ENCODE measurements around the gene SLCO1B3.
"Not testable (repeated sequence)": the region's sequence is repeated elsewhere in the genome, so short reads cannot be mapped to it uniquely, and the experiment has no call there.

Gene SLCO1B3, protein sequence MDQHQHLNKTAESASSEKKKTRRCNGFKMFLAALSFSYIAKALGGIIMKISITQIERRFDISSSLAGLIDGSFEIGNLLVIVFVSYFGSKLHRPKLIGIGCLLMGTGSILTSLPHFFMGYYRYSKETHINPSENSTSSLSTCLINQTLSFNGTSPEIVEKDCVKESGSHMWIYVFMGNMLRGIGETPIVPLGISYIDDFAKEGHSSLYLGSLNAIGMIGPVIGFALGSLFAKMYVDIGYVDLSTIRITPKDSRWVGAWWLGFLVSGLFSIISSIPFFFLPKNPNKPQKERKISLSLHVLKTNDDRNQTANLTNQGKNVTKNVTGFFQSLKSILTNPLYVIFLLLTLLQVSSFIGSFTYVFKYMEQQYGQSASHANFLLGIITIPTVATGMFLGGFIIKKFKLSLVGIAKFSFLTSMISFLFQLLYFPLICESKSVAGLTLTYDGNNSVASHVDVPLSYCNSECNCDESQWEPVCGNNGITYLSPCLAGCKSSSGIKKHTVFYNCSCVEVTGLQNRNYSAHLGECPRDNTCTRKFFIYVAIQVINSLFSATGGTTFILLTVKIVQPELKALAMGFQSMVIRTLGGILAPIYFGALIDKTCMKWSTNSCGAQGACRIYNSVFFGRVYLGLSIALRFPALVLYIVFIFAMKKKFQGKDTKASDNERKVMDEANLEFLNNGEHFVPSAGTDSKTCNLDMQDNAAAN

DNA sequence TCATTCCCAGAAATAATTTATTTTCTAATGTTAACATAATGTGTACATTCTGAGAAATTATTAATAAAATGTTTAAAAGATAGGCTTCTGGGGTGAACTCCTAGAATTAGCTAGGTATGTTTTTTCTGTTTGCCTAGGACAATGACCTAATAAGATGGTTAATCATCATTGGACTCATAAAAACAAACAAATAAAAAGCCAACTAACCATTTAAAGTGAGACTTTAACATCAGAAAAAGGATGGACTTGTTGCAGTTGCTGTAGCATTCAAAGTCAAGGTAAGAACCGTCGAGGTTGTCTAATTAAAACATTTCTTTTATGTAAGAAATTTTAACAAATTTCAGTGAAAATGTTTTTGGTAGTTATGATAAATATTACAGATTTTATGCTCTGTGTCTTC, at the start of gene SLCO1B3:
TSS of gene SLCO1B3 (plus strand) at position 219 of the 400 bp plus-strand sequence. CDS start 5,034 bp downstream, outside the sequence.
- DNase-seq = no peak

DNA sequence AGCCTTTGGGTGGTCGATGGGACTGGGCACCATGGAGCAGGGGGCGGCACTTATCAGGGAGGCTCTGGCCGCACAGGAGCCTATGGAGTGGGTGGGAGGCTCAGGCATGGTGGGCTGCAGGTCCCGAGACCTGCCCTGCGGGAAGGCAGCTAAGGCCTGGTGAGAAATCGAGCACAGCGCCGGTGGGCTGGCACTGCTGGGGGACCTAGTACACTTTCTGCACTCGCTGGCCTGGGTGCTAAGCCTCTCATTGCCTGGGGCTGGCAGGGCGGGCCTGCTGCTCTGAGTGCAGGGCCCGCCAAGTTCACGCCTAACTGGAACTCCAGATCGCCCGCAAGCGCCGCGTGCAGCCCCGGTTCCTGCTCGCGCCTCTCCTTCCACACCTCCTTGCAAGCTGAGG, 33.1 kb upstream of the SLCO1B3 start:
- no peak for DNase-seq

DNA sequence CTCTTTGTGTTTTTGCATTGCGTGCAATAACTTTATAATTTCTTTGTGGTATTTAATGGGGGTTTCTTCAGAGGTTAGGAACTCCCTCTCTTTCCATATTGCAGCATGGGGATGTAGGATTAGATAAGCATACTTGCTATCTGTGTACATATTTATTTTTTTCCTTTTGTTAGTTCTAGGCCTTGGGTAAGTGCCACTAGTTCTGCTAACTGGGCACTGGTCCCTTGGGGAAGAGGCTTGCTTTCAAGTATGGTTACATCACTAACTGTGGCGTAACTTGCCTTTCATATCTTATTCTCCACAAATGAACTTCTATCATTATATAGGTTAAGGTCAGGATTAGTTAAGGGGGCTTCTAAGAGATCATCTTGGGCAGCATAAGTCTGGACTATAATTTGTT, 31.5 kb upstream of the SLCO1B3 start:
- no peak for DNase-seq

DNA sequence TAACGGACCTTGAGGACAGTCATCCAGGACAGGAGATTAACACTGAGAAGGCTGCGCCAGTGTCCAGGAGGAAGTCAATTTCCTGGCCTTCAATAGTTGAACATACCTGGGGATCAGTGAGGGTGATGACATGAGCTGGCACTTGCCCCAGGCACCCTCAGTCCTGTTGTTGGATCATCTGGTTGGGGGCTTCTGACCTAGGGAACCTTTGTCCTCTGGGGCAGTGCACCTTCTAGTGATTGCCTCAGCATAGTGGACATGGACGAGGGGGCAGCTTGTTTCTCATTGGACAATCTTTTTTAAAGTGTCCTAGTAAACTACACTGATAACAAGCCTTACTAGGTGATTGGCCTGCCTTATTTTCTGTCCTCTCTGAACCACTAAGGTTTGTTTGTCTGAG, 30.5 kb upstream of the SLCO1B3 start:
- DNase-seq = not testable (repeated sequence)

DNA sequence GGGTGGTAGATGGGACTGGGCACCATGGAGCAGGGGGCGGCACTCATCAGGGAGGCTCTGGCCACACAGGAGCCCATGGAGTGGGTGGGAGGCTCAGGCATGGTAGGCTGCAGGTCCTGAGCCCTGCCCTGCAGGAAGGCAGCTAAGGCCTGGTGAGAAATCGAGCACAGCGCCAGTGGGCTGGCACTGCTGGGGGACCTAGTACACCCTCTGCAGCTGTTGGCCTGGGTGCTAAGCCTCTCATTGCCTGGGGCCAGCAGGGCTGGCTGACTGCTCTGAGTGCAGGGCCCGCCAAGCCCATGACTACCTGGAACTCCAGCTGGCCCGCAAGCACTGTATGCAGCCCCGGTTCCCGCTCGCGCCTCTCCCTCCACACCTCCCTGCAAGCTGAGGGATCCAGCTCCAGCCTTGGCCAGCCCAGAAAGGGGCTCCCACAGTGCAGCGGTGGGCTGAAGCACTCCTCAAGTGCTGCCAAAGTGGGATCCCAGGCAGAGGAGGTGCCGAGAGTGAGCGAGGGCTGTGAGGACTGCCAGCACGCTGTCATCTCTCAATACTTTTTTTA, 26.6 kb upstream of the SLCO1B3 start:
- DNase-seq = not testable (repeated sequence)

DNA sequence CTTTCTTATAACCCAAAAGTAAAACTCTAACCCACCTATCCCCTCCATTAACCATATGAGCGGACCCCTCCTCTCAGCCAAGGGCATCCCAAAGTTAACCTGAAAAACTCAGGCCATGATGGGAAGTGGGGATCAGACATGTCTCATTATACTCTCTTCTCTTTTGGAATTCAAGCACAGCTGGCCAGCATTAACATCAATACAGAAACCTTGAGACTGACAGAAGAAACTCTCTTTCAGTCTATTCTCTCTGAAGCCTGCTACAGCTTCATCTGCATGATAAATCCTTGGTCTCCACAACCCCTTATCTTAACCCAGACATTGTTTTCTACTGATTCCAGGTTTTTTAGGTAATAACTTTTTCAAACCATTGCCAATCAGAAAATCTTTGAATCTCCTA, 17.5 kb upstream of the SLCO1B3 start:
- no peak for DNase-seq

DNA sequence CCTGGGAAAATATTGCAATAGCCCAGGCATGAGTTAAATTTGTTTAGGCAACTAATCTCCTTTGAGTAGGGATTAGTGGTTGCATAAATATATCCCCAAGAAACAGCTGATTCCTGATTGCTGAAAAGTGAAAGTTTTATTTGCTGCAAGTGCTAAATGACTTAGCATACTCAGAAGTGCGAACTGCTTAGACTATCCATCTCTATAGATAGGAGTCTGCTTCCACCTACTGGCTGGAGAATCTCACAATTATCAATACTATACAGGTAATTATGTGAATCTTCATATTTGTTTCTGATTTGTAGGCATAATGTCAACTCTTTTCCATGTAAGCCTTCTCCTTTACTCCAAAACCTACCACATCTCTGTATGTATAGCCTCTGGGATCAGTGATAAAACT, 12.0 kb upstream of the SLCO1B3 start:
- no peak for DNase-seq

DNA sequence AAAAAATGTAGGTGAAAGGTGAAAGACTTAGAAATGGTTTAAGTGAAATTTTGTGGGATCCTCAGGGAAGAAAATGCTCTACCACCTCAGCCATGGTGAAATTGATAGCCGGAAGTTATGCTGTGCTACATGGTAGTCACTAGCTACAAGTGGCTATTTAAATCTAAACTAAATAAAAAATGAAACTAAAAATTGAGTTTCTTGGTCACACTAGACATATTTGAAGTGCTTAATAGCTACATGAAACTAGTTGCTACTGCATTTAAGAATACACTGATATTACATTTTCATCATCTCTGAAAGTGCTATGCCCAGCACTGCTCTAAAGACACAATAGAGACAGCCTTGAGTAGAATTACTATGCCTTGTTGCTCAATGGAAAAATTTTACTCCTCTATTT, 10.3 kb upstream of the SLCO1B3 start:
- no peak for DNase-seq

DNA sequence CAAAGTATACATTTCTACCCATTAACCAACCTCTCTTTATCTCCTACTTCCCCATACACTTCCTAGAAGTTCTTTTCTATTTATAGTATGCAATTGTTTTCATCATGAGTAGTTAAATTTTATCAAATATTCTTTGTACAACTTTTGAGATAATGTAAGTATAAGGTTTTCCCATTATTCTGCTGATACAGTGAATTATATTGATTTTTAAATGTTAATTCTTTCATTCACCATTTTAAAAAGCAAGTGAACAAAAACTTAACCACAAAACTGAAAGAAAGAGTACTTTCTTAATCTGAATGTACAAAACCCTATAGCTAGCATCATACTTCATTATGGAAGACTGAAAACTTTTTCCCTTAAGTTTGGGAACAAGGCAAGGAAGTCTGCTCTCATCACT, 9.5 kb upstream of the SLCO1B3 start:
- no peak for DNase-seq

DNA sequence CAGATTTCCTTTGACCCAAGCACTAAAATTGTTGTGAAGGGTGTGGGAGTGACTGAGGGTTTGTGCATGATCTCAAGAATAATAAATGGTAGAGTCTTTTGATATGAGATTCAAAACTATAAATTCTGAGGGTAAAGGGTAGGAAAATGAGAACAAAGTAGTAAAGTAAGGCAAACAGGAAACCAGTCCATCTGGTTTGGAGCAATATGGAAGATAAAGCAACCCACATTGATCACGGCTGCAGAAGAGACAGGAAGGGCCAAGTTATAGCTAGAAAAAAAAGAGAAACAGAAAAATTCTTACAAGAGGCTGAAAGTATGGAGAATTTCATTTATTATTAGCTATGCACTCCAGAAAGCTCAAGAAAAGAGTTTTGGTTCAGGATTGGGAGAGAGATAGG, 4.6 kb upstream of the SLCO1B3 start:
- DNase-seq = no peak

DNA sequence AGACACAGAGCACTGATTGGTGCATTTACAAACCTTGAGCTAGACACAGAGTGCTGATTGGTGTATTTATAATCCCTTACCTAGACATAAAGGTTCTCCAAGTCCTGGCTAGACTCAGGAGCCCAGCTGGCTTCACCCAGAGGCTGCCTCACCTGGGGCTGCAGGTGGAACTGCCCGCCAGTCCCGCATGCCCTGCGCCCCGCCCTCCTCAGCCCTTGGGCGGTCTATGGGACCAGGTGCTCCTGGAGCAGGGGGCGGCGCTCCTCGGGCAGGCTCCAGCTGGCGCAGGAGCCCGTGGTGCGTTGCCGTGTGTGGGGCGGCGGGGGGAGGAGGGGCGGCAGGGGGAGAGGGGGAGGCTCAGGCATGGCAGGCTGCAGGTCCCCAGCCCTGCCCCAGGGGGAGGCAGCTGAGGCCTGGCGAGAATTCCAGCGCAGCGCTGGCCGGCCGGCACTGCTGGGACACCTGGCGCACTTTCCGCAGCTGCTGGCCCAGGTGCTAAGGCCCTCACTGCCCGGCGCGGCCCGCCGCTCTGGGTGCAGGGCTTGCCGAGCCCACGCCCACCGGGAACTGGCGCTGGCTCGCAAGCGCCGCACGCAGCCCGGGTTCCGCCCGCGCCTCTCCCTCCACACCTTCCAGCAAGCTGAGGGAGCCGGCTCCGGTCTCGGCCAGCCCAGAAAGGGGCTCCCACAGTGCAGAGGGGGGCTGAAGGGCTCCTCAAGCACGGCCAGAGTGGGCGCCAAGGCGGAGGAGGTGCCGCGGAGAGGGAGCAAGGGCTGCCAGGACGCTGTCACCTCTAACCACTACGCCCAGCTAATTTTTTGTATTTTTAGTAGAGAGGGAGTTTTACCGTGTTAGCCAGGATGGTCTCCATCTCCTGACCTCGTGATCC, 3.1 kb upstream of the SLCO1B3 start:
- no peak for DNase-seq

DNA sequence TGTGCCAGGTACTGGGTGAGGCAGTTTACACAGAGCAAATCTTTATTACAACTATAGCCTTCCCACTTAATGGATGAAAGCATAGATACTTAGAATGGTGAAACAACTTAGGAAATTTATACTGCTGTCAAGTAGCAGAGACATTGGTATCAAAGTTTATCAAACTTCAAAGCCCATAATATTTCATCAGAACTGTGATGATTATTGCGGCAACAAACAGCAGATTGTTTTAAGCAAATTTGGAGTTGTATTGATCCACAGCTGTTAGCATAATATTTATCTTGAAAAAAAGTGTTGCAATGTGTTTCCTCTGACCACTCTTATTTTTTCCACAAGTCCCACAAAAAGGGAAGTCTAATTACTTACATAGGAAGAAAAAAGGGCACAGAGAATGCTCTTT, 2.0 kb upstream of the SLCO1B3 start:
- no peak for DNase-seq

DNA sequence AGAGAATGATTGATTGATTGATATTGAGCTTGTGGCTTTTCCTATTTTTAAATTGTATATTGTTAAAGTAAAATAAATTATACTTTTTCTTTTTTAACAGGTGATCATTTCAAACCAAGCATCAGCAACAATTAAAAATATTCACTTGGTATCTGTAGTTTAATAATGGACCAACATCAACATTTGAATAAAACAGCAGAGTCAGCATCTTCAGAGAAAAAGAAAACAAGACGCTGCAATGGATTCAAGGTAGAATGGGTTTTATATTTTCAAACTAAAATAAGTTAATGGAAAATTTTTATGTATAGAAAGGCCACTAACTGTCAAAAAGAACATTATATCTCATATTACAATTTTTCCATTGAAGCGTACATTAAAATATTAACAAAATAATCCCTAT, 5.1 kb downstream of the SLCO1B3 start:
- DNase-seq = no peak

DNA sequence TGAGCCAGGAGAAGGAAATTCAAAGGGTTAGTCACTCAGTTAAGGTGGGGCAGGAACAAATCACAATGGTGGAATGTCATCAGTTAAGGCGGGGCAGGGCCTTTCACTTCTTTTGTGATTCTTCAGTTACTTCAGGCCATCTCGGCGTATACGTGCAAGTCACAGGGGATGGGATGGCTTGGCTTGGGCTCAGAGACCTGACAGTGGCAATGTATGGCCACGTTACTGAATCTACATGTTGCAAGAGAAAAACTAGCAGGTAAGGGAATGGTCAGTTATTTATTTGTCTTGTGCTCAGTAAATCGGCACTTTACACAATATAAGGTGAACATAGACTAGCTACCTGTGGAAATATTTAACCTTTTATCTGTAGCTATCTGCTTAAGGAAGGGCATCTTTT, 11.9 kb downstream of the SLCO1B3 start:
- DNase-seq = no peak

DNA sequence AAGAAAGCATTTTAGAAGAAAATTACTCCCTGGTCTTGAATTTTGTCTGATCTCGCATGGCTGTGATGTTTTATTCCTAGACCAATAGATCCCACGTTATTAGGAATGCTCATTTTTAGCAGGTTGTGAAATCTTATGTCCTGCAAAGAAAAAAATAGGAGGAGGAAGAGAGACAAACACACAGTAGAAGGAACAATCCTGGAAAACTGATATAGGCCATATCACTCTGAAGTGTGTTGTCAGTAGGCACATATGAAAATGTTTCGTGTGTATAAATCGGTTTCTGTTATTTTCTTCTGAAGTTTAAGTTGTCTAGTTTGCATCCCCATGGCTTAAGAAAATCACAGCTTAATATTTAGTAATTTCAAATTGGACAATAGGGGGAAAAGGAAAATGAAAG, 12.4 kb downstream of the SLCO1B3 start:
- DNase-seq = no peak

DNA sequence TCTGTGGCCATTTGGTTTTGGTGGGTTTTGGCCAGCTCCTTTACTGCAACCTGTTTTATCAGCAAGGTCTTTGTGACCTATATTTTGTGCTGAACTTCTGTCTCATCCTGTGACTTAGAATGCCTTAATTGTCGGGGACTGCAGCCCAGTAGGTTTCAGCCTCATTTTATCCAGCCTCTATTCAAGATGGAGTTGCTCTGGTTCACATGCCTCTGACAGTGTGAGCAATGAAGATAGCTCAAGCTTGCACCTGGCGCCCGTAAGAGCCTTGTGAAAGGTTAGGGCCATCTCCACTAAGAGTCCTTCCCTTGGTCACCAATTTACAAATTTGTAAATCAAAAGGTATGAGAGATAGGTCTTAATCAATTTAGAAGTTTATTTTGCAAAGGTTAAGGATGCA, 19.4 kb downstream of the SLCO1B3 start:
- DNase-seq = no peak

DNA sequence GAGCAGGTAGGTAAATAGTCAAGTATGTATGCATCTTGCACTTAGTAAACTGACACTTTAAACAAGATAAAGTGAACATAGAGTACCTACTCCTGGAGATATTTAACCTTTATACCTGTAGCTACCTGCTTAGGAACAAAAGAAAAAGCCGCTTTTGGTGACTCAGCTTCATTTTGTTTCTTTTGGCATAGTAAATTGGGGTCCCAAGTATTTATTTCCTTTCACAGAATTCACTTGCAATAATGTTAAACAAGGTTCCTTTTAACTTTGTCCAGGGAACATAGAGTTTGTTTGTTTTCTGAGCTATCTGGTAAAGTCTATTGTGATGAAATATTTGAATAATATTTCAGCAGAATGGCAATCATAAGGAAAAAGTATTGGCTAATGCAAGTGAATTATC, 20.0 kb downstream of the SLCO1B3 start:
- no peak for DNase-seq

DNA sequence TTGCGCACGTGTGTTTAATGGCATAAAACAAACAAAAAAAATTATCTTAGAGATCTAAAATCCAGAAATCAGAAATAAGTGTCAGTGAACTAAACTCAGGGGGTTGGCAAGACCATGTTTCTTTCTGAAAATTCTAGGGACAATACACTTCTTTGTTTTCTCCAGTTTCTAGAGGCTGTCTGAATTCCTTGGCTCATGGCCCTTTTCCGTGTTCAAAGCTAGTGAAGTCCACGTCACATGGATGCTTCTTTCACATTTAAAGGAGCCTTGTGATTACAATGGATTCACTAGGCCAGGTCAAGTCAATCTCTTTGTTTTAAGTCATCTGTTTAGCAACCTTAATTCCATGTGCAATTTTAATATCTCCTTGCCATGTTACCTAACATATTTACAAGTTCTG, 22.4 kb downstream of the SLCO1B3 start:
- no peak for DNase-seq

DNA sequence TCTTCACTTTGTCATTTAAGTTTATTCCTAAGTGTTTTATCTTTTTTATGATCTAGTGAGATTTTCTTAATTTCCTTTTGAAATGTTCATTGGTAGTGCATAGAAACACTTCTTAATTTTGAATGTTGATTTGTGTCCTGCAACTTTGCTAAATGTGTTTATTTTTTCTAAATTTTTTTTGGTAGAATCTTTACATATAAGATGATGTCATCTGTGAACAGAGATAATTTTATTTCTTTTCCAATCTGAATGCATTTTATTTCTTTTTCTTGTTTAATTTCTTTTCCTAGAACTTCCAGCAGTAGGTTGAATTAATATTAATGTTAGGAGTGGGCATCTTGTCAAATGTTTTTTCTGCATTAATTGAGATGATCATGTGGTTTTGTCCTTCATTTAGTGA, 42.1 kb downstream of the SLCO1B3 start:
- DNase-seq = no peak

DNA sequence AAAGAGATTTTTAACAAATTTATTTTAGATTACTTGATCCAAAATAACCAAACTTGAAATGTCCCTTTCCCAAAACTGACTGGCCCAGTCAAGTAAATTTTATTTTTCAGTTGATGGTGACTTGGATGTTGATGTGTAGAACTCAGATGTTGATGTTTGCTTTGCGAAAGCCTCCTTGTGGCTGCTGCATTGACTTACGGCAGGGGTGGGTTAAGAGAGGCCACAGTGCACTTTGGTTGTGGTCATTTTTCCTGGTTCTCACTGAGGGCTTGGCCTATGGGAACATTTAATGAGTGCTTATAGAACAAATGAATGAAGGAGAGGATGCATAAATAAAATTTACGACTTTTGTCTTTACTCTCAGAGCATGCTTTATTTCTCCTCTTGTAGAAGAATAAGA, 52.6 kb downstream of the SLCO1B3 start:
- no peak for DNase-seq

DNA sequence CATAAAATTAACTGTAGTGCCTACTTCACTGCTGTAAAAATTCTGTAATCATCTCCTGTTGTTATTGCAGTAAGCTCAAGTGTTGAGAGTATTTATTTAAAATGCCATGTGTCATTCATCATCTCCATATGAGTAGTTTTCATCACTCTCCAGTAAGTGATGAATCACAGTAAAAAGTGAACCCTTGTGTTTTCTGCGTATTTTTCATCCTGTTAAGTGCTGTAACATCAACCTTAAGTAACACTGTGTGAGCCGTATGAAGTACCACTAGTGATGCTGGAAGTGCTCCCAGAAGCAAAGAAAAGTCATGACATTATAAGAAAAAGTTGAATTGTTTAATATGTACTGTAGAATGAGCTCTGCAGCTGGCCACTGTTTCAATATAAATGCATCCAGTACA, 55.4 kb downstream of the SLCO1B3 start:
- no peak for DNase-seq

DNA sequence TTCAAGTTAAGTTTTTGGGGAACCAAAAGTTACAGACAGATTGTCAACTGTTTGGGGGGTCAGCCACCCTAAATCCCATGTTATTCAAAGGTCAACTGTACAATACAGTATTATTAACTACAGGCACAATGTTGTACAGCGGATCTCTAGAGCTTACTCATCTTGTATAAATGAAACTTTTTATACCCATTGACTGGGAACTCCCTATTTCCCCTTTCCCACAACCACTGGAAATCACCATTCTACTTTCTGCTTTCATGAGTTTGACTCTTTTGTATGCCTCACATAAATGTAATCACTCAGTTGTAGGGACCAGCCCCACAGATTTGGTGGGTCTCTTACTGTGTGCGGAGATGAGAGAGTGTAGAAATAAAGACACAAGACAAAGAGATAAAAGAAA, 57.8 kb downstream of the SLCO1B3 start:
- no peak for DNase-seq

DNA sequence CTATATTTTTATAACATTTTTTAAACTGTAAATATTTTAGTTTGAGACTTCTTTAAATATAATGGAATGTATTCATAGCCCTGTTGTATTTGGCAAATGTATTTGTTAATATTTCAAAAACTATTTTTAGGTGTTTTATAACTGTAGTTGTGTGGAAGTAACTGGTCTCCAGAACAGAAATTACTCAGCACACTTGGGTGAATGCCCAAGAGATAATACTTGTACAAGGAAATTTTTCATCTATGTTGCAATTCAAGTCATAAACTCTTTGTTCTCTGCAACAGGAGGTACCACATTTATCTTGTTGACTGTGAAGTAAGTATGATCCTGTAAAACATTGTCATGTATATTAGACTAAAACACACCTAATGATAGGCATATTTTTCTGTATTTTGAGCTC, 72.8 kb downstream of the SLCO1B3 start:
- DNase-seq = no peak

Measured in activated CD4-positive, alpha-beta T cell treated with anti-CD3 and anti-CD28 coated beads, Interleukin-2, amount 50 U/mL, for 48 hours (primary cell).